EH (cell line): ENCODE results near the gene BEST2.

Experiments used
- DNase-seq: peaks from one replicate; pipeline ENCODE4 v3.0.0-alpha.2; 2015; ENCODE audit warnings: low read depth

The BEST2 gene

DNA sequence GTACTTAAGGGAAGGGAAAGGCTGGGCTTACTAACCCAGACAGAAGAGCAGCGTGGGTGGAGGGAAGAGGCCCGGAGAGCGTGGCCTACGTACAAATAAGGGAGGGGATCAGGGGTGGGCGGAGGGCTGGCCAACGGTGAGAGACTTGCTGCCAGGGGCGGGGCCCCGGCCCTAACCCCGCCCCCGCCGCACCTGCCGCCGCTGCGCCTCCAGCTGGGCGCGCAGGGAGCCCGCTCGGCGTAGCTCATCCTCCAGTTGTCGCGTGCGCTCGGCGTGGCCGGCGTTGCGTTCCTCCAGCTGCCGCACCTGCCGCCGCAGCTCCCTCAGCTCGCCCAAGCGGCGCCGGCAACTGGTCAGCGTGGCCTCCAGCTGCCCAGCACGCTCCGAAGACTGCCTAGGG, 18.1 kb downstream of the BEST2 start:
- DNase-seq: no peak

DNA sequence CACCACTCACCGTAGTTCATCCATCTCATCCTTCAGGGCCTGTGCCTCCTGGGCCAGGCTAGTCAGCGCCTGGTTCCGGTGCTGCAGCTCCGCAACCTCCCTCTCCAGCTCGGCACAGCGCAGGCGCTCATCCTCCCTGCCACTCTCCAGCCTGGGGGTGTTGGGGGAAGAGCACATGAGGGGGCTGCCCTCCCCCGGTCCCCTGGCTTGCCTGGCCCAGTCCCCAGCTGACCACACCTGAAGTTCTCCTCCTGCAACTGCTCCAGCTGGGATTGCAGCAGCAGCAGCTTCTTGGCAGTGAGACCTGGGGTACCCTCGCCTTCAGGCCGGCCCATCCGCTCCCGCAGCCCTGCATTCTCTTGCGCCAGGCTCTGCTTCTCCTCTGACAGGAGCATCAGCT, 19.3 kb downstream of the BEST2 start:
- DNase-seq: no peak

DNA sequence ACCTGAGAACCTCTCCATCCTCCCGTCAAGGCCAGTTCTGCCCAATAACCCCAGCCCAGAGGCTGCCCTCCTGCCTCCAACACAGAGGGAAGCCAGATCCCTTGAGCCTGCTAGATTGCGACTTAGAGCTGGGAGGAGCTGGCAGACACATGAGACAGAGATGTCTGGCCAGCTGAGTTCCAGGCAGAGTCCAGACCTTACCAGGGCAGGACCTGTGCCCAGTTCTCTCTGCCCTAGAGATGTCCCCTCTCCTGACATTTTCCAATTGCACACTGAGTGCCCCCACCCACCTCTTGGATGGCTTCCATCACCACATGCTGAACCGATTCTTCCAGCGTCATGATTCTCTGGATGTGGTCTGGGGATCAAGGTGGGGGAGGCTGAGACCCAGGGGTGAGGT, 20.7 kb downstream of the BEST2 start:
- DNase-seq: no peak

DNA sequence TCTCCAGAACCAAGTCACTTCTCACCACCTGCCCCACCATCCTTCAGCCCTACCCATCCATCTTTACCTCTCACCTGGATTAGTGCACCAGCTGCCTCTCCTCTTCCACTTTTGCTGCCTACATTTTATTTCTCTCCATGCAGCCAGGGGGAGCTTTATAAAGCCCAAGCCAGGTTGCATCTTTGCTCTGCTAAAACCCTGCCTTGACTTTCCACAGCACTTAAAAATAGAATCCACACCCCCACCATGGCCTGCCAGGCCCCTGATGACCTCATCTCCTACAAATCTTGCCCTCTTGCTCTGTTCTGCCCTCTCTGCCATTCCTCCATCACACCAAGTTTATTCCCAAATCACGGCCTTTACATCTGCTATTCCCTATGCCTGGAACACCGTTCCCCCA, 22.0 kb downstream of the BEST2 start:
- peak; percentile 74 for DNase-seq

DNA sequence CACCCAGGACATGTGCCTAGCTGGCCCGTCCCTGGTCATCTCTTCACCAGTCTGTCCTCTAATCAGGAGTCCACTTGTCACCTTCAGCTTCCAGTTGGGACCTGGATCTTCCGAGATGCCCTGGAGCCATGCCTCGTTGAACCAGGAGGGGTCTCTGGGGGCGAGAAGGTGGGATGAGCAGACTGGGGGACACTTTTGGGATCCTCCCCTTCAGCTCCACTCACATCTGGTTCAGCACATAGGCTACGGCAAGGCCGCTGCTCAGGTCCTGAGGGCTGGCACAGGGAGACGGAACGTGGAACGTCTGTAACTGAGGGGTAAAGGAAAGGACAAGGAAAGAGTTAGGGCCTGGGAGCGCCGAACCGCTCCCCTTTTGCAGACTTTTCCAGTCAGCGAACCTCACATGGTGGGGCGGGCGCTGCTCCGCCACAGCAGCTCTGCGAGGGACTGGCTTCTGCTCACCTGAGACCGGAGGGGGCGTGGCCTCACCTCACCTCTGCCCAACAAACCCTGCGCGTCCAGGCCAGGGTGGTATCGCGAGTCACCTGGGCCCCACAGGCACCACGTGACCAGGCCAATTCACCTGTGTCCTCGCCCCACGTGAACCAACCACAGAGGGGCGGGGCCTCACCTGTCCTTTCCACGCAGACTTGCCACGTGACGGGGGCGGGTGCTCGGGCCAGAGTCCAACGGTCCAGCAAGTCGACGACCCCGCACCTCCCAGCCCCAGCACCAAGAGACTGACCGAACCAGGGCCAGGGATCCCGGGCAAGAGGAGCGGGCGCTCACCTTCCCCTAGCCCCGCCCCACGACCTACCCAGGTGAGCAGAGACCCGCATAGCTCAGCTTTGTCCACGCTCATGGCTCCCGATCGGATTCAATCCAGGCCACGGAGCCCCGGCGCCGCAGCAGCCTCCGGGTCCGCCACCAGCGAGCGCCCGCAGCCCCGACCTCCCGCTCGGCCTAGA, 23.3 kb downstream of the BEST2 start, which contains the start of gene HOOK2:
HOOK2 (minus strand) TSS at position 965 of the 968 bp plus-strand sequence; CDS start at position 862, 103 bp downstream.
- no peak for DNase-seq

DNA sequence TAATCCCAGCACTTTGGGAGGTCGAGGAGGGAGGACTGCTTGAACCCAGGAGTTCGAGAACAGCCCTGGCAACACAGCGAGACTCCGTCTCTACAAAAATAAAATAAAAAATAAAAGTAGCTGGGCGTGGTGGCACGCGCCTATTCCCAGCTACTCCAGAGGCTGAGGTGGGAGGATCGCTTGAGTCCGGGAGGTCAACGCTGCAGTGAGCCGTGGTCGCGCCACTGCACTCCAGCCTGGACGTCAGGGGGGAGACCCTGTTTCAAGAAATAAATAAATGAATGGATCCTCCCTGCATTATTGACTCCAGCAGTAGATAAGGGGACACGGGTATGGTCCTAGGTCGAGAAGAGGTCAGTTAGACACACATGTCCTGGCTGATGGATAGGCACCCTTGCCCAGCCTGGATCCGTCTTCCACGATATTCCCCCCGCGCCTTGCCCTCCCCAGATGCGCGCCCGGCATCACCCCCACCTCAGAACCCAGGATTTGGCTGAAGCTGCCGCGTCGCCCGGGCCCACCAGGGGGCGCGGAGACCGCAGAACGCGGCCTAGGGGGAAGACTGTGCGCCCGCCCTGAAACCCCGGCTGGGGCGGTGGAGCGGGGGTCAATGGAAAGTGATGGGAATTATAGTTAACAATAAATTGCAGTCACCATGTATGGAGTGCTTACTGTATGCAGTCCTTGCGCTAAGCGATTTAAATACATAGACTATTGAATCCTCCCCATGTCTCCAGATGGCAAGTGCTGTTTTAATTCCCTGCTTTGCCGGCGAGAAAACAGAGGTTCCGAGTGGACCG, 25.8 kb downstream of the BEST2 start:
- DNase-seq: peak; percentile 75

DNA sequence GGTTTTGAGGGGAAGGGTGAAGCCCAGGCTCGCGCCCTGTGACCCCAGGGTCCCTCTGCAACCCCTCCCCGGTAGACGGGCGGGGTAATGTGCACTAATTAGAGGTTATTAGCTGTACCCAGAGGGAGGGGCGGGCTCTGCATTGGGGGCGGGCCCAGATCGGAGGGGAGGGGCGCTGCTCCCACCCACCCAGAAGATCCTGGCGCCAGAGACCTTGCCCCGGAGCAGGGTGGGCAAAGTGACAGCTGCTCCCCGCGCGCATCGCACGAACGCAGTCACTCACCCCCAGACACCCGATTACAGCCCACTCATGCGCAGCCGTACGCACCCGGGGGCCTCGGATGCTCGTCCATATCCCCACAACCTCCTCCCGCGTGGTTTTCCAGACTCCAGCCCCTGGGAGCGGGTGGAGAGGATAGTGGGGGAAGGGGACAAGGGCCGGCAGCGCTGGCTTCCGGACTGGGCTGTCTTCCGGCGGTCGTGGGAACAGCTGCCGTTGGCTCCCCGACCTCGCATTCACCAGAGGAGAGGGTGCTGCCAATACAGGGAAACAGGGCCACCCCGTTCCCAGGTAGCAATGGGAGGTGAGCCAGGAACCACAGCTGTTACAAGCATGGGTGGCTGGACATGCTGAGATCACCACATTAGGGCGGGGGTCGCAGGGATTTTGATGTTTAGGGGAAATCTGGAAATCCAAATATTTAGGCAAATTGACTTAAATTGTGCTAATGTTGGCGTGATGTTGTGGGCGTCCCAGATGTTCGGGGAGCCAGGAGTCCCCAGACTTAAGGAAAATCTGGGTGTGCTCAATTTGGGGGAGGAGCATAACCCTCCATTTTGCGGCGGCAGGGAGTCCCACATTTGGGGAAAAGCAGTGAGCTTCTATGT, 26.7 kb downstream of the BEST2 start:
- peak; percentile 89 for DNase-seq

DNA sequence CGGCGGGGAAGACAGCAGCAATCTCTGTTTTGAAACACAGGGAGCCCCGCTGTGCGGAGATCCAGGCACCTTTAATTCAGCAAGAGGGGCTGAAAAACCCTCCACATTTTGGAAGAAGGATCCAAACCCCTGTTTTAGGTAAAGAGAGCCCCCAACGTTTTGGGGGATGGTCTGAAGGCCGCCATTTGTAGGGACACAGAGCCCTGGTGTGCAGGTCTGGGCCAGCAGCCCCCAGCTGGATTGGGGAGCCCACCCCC, 27.2 kb downstream of the BEST2 start:
- no peak for DNase-seq

DNA sequence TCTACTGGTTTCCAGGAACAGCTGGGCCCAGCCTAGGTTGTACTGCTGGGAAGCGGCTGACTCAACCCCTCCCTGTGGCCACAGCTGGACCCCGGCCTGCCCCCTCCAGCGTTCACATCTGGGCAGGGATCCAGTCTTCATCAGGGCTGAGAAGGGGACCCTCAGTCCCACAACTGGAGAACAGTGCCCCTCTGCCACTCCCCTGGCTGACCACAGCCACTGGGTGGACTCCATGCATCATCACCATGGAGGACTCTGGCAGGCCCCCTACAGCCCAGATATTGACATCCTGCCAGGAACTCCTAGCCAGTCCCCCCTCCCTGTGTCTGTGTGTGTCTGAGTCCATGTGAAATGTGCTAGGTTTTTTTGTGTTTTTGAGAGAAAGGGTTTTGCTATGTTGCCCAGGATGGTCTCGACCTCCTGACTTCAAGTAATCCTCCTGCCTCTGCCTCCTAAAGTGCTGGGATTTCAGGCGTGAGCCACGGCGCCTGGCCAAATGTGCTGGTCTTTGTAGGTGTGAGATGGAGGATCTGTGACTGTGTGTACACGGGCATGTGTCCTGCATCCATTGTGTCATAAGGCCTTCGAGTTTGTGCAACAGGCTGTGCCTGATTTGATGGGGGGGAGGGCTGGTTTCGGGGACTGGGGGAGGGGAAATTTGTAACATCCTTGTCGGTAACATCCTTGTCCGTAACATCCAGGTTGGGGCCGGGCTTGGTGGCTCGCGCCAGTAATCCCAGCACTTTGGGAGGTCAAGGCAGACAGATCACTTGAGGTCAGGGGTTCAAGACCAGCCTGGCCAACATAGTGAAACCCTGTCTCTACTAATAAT, 27.8 kb downstream of the BEST2 start:
- peak; percentile 82 for DNase-seq

DNA sequence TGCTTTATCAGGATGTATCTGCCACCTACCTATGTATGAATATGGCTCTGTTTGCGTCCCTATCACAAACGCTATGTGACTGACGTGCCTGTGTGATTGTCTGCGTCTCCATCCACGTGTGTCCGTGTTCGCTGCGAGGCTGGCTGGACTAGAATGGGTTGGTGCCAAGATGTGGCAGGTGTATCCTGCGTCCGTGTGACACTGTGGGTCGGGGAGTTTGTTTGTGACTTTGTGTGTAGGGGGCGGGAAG, 30.5 kb downstream of the BEST2 start:
- DNase-seq: no peak

DNA sequence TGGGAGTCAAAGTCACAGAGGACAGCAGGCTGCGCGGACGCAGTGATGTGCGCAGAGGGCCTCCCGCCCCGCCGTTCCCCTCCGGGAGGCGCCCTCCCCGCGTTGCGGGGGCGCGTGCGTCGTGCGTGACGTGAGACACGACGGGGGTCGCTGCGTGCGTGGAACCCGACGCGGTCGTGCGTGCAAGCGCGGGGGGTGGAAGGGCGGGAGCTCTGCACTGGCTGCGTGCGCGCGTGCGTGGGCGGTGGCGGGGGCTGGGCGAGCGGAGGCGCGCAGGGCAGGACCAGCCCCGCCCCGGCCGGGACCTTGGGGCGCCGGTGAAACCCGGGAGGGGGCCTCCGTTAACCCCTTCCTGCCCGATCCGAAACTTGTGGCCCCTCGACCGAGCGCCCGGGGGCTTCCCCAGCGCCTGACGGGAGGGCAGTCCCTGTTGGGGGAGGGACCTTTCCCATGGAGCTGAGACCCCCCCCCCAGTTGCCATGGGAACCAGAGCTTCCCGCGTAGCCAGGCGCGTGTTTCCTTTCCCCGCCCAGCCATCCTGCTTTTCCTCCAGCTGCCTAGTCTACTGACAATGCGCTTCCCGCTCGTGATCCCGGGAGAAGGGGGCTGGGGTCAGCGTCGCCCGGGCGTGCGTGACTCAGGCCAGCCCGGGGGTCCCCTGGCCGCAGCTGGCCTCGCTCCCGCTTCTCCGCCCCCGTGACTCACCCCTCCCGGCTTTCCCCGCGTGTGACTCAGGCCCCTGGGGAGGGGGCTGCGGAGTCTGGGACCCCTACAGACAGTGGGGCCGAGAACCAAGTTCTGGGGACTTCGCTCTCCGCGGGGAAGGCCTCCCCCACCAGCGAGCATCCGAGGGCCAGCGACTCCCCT, 31.1 kb downstream of the BEST2 start:
- peak; percentile 81 for DNase-seq

DNA sequence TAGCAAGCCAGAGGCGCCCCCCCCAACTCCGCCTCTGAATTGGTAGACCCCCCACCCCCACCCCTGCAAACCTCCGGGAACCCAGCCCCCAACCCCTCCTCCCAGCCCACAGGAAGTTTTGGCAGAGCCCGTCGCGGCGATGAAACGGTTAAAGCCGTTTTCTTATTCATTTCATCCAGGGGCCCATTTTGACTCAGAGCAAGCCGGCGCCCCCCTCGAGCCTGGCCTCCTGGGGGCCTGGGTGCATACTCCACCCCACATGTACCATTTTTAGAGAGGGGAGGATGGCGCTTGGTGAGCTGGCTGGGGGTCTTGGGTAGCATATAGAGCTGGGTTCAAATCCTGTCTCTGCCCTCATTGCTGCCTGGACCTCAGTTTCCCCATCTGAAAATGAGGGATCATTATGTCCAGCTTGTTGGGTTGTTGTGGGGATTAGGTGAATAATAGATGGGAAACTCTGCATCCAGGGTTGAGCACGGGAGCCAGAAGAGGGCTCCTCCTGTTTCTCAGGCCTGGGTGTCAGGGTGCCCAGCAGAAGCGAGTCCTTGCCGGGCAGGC, 31.8 kb downstream of the BEST2 start:
- DNase-seq: no peak

DNA sequence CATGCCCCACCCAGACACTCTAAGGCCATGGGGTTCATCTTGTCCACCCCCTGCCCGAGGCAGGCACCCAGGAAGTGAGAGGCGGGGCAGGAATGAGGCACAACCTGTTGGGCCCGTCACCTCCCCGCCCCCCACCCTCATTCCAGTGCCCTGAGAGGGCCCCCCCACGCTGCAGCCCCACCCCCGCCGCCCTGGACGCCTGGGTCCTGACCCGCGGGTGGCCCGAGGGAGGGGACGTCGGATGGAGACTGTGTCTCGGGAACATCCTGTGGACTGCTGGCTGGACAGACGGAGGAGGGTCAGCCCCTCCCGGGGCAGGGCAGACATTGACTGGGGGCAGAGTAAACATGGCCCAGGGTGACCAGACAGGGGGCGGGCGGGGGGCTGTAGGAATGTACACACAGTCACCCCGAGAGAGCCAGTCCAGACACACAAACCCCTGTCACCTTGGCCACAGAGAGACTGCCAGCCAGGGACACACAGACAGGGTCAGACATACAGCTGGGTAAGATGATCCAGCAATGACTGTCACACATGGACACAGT, 32.3 kb downstream of the BEST2 start:
- peak; percentile 64 for DNase-seq

DNA sequence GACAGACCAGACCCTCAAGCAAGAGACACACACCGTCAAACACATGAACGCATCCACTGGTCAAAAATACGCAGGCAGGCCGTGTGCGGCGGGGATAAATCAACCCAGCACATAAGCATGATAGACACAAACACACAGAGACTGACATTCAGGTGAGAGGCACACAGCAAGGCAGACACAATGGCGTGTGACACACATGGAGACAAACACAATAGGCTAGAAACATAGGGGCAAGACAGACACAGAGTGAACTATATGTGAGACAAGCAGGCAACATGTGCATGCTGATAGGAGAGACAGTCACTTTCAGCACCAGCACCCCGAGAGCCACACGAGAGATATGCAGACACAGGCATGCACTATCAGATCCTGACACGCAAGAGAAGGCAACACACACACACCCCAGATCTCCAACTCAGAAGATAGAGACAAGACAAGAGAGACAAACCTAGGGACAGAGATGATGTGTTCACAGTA, 32.8 kb downstream of the BEST2 start:
- DNase-seq: peak; percentile 48

DNA sequence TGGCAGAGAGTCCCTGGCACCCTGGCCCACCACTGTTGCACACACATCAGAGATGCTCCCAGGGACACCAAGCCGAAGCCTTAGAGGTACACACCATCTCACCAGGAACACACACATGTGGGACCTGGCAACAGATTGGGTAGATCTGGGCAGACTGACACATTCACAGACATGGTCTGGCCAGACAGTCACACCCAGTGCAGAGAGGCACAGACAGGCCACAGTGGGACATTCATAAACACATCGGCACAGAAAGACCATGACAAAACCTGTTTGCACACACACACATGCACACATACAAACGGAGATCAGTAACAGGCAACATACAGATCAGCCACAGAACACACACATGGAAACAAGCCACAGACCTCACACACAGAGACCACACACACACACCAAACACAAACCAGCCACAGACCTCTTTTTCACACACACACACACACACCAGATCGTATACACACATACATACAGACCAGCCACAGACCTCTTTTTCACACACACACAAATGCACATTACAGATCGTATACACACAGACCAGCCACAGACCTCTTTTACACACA, 33.4 kb downstream of the BEST2 start:
- no peak for DNase-seq

DNA sequence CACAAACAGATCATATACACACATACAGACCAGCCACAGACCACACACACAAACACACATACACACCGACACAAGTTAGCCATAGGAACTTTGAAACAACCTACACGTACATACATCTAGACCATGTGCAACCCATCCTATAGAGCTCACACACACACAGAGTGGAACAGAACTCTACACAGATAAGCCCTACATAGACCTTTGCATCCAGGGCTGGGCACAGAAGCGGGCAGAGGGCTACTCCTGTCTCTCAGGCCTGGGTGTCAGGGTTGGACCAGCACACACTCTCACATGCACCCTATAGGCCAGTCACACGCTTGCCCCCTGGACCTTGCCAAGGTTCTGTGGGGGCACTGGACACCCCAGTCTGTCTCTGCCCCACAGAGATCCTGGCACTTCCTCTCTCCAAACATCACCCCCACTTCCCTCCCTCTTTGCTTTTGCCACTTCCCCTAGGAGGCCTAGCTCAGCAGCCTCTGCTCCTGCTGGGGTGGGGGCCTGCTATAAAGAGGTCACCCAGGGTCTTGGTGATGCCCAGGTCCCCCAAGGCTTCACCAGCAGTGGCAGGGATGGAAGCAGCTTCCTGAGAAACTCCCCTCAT, 33.9 kb downstream of the BEST2 start:
- no peak for DNase-seq

DNA sequence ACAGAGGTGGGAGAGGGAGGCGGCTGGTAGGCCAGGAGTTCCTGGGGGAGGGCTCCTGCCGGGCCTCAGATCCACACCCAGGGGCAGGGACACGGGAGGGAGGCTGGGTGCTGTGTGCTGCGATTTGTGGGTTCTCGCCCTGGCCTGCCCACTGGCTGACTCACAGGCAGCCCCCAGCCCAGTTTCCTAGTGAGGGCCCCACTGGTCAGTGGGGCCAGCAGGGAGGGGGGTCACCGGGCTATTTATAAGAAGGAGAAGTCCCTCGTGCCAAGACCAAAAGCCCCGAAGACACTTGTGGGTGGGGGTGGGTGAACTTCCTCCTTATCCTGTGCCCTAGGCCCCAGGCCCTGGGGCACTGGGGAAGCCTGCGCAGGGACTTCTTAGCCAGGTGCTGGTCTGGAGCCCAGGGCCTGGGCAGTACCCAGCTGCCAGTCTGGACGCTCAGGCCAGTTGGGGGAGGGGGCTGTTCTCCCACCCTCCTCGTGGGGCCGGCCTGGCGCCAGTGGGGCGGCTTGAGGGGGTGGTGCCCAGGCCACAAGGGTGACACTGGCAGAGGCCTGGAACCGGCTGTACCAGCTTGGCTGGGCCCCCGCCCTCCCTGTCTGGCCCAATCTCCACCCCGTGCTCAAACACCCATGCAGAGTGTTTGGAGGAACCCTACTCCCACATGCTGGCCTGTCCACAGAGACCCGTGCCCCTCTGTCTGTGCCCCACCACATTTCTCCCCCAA, 34.7 kb downstream of the BEST2 start:
- DNase-seq: no peak

DNA sequence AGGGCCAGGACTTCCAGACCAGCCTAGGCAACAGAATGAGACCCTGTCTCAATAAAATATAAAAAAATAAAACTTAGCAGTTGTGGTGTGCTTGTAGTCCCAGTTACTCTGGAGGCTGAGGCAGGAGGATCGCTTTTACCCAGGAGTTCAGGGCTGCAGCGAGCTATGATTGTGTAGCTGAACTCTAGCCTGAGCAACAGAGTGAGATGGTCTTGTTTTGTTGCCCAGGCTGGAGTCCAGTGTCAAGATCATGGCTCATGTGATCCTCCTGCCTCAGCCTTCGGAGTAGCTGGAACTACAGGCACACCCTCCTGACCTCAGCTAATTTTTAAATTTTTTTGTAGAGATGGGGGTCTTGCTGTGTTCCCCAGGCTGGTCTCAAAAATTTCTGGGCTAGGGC, 35.4 kb downstream of the BEST2 start:
- DNase-seq: no peak
